ENCODE data around the gene DNAJB1. TPM values are rescaled to one million over a fixed set of nuclear protein-coding genes. Genes with fewer than 3 reads are reported as not detected.

The DNAJB1 gene
- total and polyA plus RNA-seq, 2 of the 13 experiments (the other 11 are each of a cell fraction or from before 2014, with no cell fraction given): 87.5 to 97.3 TPM

GRCh38 chr19:14474827-14475226, 43.4 kb downstream of the DNAJB1 start:
- Histone ChIP-seq H3K27ac (ENCODE audit: extremely low read length, insufficient read depth, low read length) (no peak overlapping the region), H3K27me3 (ENCODE audit: control insufficient read depth in 1 of 2, insufficient read depth in 2 of 2, low read length in 2 of 2) (no peaks in the 10 kb centered on the region; a peak in 1 of 5 replicates), H4K20me1 (ENCODE audit: insufficient read depth, low read length) (no peaks in the 10 kb centered on the region), H3K4me1 (ENCODE audit: insufficient read depth, low read length) (peaks cover 20% of the 10 kb centered on the region), H3K4me2 (ENCODE audit: low read depth, low read length) (peak overlapping the region; percentile 72), H3K4me3 (replicated peaks in 1 of 3; ENCODE audit: insufficient read depth in 1 of 3, low read depth in 2 of 3, low read length in 3 of 3) (peak overlapping the region in 2 of 3 experiments; percentile 28 to 58; a peak in 3 of 6 replicates), H3K36me3 (replicated peaks in 1 of 2; ENCODE audit: control insufficient read depth in 1 of 2, insufficient read depth in 2 of 2, low read length in 2 of 2) (peaks cover 2 to 7% of the 10 kb centered on the region in 2 experiments; a peak in 3 of 5 replicates), H3K79me2 (ENCODE audit: insufficient read depth, low read length) (no peaks in the 10 kb centered on the region), H2AFZ (ENCODE audit: low read length) (no peak overlapping the region), H3K9me3 (ENCODE audit: low read length) (no peaks in the 10 kb centered on the region), H3K9ac (ENCODE audit: insufficient read depth, low read depth, low read length) (no peak overlapping the region; the same call in 1 of the 2 replicates)
- intact Hi-C loops (cut with micrococcal nuclease; ENCODE audit: unreplicated experiment): no loop called here
- POLR2A ChIA-PET: no interaction called here
- WGBS (ENCODE audit: low lambda C conversion rate): 39% methylated on average over 5 of the region's 12 CpGs
- no peak for DNase-seq (ENCODE audit: low spot score)
- no peak for FAIRE-seq
- 0 out of 2 replicates have a peak, but pooled peaks have one; percentile 7 for TF ChIP-seq ZNF543 (CRISPR knock-in tag; IDR thresholded peaks at IDR 0.05)
- TF ChIP-seq ARNTL (CRISPR knock-in tag; IDR thresholded peaks at IDR 0.05): no peak
- peak; percentile 31 for ATAC-seq
- in situ Hi-C loops (cut with HindIII; ENCODE audit: extremely low pct_ligation_motif_present, low pct_unique_long_range_greater_than_20kb): no loop called here
- no TSS peak for BruUV-seq (replicated peaks)
- CTCF ChIA-PET (ENCODE audit: low intra/inter-chr PET ratio, low total read pairs): interaction anchor here (0.7 kb wide), 1 partner anchor 79 kb away, joined by 3 read pairs; no protein-coding TSS in a partner anchor

- no peaks in the 10 kb centered on the region for H4K20me1 ChIP-seq (ENCODE audit: insufficient read depth, low read length)
- no peaks in the 10 kb centered on the region for H3K79me2 ChIP-seq (ENCODE audit: insufficient read depth, low read length)
- ChIA-PET POLR2A (no interaction called here), CTCF (ENCODE audit: low intra/inter-chr PET ratio, low total read pairs) (no interaction called here)
- H3K9ac ChIP-seq (ENCODE audit: insufficient read depth, low read depth, low read length): no peak overlapping the region
- intact Hi-C loops (cut with micrococcal nuclease; ENCODE audit: unreplicated experiment): no loop called here
- ATAC-seq (no peak), FAIRE-seq (no peak), DNase-seq (ENCODE audit: low spot score) (no peak)
- H2AFZ ChIP-seq (ENCODE audit: low read length): no peak overlapping the region
- peaks cover 20% of the 10 kb centered on the region for H3K4me1 ChIP-seq (ENCODE audit: insufficient read depth, low read length)
- WGBS (ENCODE audit: low lambda C conversion rate): 97% methylated on average over 21 of the region's 53 CpGs
- H3K27ac ChIP-seq (ENCODE audit: extremely low read length, insufficient read depth, low read length): no peak overlapping the region
- no peak overlapping the region for H3K4me2 ChIP-seq (ENCODE audit: low read depth, low read length)
- H3K4me3 ChIP-seq (replicated peaks in 1 of 3; ENCODE audit: insufficient read depth in 1 of 3, low read depth in 2 of 3, low read length in 3 of 3): no peak overlapping the region
- no peaks in the 10 kb centered on the region; a peak in 1 of 5 replicates for H3K27me3 ChIP-seq (ENCODE audit: control insufficient read depth in 1 of 2, insufficient read depth in 2 of 2, low read length in 2 of 2)
- peaks cover 2 to 7% of the 10 kb centered on the region in 2 experiments; a peak in 4 of 5 replicates for H3K36me3 ChIP-seq (replicated peaks in 1 of 2; ENCODE audit: control insufficient read depth in 1 of 2, insufficient read depth in 2 of 2, low read length in 2 of 2)
- no TSS peak for BruUV-seq (replicated peaks)
- H3K9me3 ChIP-seq (ENCODE audit: low read length): no peaks in the 10 kb centered on the region
- in situ Hi-C loops (cut with HindIII; ENCODE audit: extremely low pct_ligation_motif_present, low pct_unique_long_range_greater_than_20kb): no loop called here
- TF ChIP-seq, protein P1, sequence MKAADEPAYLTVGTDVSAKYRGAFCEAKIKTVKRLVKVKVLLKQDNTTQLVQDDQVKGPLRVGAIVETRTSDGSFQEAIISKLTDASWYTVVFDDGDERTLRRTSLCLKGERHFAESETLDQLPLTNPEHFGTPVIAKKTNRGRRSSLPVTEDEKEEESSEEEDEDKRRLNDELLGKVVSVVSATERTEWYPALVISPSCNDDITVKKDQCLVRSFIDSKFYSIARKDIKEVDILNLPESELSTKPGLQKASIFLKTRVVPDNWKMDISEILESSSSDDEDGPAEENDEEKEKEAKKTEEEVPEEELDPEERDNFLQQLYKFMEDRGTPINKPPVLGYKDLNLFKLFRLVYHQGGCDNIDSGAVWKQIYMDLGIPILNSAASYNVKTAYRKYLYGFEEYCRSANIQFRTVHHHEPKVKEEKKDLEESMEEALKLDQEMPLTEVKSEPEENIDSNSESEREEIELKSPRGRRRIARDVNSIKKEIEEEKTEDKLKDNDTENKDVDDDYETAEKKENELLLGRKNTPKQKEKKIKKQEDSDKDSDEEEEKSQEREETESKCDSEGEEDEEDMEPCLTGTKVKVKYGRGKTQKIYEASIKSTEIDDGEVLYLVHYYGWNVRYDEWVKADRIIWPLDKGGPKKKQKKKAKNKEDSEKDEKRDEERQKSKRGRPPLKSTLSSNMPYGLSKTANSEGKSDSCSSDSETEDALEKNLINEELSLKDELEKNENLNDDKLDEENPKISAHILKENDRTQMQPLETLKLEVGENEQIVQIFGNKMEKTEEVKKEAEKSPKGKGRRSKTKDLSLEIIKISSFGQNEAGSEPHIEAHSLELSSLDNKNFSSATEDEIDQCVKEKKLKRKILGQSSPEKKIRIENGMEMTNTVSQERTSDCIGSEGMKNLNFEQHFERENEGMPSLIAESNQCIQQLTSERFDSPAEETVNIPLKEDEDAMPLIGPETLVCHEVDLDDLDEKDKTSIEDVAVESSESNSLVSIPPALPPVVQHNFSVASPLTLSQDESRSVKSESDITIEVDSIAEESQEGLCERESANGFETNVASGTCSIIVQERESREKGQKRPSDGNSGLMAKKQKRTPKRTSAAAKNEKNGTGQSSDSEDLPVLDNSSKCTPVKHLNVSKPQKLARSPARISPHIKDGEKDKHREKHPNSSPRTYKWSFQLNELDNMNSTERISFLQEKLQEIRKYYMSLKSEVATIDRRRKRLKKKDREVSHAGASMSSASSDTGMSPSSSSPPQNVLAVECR (CRISPR knock-in tag; IDR thresholded peaks at IDR 0.05; ENCODE audit: borderline replicate concordance): no peak
- no peak for TF ChIP-seq ZNF318 (CRISPR knock-in tag; IDR thresholded peaks at IDR 0.05)
Measured at GRCh38 chr19:14473978-14474578, 44.1 kb downstream of the DNAJB1 start.
